Left lung (tissue), 10 donors: Measurements from ENCODE around the gene CDH4. TPM values are rescaled to one million over a fixed set of nuclear protein-coding genes. Genes with fewer than 3 reads are reported as not detected.

Experiments used
- ATAC-seq: fragments of 200-7000 bp; cut with Tn5 transposase; one replicate; pipeline ENCODE4 v1.9.1; 2020; ENCODE audit warnings: moderate library complexity
- DNase-seq, 4 donors: peaks; one replicate each; pipeline ENCODE4 v3.0.0-alpha.2; 2013 to 2020
- H3K27ac ChIP-seq, 2 donors: fragments of 200-600 bp; sonication (generic) in 1 of 2; one replicate each; pipeline versions ENCODE4 v1.5.0 to v1.8.0; 2020 to 2021
- H3K27me3 ChIP-seq, 2 donors: fragments of 200-600 bp; sonication (generic) in 1 of 2; one replicate each; pipeline versions ENCODE4 v1.5.0 to v1.8.0; 2020 to 2021
- H3K36me3 ChIP-seq, 2 donors: fragments of 200-600 bp; sonication (generic) in 1 of 2; one replicate each; pipeline versions ENCODE4 v1.5.0 to v1.8.0; 2020 to 2021
- H3K4me1 ChIP-seq, 2 donors: fragments of 200-600 bp; one replicate each; pipeline ENCODE4 v1.8.0; 2021
- H3K4me3 ChIP-seq, 2 donors: fragments of 200-600 bp; sonication (generic) in 1 of 2; one replicate each; pipeline versions ENCODE4 v1.5.0 to v1.8.0; 2020 to 2021; ENCODE audit warnings: mild to moderate bottlenecking in 1 of 2
- H3K9me3 ChIP-seq, 2 donors: fragments of 200-600 bp; sonication (generic) in 1 of 2; one replicate each; pipeline versions ENCODE4 v1.5.0 to v1.8.0; 2020 to 2021
- intact Hi-C, 2 donors: fragments of 100-400 bp; cut with DNase I; formaldehyde crosslinking; loops; one replicate each; pipeline versions ENCODE4 v1.11.2 to v1.14.2; 2022
- polyA plus RNA-seq, 6 donors: library from polyadenylated mRNA; unstranded; fragments of 120-200 nt; gene quantifications; one replicate each; pipeline ENCODE4 v1.2.1, GENCODE V29; 2013; ENCODE audit not compliant: insufficient read length in 6 of 6
- total RNA-seq, 2 donors: library from RNA; stranded (reverse); fragmentation: NEBNext Ultra II Directional; extraction: Animal tissue kit (Norgen Biotek cat#: 25700); gene quantifications; one replicate each; pipeline ENCODE4 v1.2.1, GENCODE V29; 2021
- TF ChIP-seq, protein P1 (sequence below), 2 donors: fragments of 200-600 bp; sonication (generic) in 1 of 2; IDR thresholded peaks; one replicate each; pipeline versions ENCODE4 v1.5.0 to v1.8.0; 2021; ENCODE audit warnings: antibody characterized with exemption in 2 of 2
- donor health status: DM: no; HTN: yes; CAD: no.
- donor health status: DM: no; HTN: no; CAD: no.

The CDH4 gene
- total and polyA plus RNA-seq, 8 donors = 0.24 to 10.8 (median 5.1) TPM

DNA sequence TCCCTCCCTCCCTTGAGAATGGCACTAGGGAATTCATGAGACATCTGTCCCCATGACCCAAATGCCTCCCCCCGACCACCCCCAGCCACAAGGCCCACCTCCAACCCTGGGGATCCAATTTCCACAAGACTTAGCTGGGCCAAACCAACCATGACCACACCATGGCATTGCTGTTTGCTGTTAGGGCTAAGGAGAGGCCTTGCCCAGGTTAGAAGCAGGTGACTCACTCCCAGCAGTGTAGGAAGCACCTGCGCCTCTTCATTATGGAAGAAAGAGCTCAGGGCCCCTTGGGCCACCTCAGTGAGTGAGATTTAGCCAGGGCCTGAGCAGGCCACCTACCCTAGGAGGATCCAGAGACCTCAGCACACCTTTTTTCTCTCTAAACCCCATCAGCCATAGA is 475.7 kb downstream of the CDH4 start:
- Histone ChIP-seq H3K36me3 (no peaks in the 10 kb centered on the region), H3K27me3 (peaks cover 0 to 39% of the 10 kb centered on the region in 2 donors), H3K27ac (no peak overlapping the region), H3K4me3 (no peak overlapping the region), H3K4me1 (no peaks in the 10 kb centered on the region), H3K9me3 (peaks cover 0 to 4% of the 10 kb centered on the region in 2 donors)
- TF ChIP-seq, protein P1, sequence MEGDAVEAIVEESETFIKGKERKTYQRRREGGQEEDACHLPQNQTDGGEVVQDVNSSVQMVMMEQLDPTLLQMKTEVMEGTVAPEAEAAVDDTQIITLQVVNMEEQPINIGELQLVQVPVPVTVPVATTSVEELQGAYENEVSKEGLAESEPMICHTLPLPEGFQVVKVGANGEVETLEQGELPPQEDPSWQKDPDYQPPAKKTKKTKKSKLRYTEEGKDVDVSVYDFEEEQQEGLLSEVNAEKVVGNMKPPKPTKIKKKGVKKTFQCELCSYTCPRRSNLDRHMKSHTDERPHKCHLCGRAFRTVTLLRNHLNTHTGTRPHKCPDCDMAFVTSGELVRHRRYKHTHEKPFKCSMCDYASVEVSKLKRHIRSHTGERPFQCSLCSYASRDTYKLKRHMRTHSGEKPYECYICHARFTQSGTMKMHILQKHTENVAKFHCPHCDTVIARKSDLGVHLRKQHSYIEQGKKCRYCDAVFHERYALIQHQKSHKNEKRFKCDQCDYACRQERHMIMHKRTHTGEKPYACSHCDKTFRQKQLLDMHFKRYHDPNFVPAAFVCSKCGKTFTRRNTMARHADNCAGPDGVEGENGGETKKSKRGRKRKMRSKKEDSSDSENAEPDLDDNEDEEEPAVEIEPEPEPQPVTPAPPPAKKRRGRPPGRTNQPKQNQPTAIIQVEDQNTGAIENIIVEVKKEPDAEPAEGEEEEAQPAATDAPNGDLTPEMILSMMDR (IDR thresholded peaks at IDR 0.05) = no peak
- ATAC-seq = no peak
- intact Hi-C loops = no loop called here
- DNase-seq = no peak

DNA sequence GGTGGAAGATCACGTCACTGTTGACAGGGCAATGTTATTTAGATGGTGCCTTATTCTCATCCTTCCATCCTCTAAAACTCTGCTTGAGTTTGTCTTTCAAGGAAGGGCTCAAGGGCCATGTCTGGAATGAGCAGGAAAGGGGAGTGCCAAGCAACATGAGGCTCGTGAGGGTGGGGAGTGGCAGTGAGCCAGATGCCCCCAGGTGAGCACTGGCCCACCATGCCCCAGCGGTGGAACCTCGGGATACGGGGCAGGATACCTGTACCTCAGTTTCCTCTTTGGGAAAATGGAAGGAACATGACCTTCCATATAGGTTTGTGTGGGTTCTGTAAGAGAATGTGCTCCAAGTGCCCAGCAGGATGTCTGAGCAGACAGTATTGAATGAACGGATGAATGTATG is 476.3 kb downstream of the CDH4 start:
- no peaks in the 10 kb centered on the region for H3K36me3 ChIP-seq
- H3K4me3 ChIP-seq = no peak overlapping the region
- H3K4me1 ChIP-seq = no peaks in the 10 kb centered on the region
- H3K9me3 ChIP-seq = peaks cover 0 to 4% of the 10 kb centered on the region in 2 donors
- ATAC-seq (no peak), DNase-seq (no peak)
- peaks cover 0 to 45% of the 10 kb centered on the region in 2 donors for H3K27me3 ChIP-seq
- TF ChIP-seq, protein P1 (IDR thresholded peaks at IDR 0.05) = no peak
- intact Hi-C loops = no loop called here
- H3K27ac ChIP-seq = no peak overlapping the region

DNA sequence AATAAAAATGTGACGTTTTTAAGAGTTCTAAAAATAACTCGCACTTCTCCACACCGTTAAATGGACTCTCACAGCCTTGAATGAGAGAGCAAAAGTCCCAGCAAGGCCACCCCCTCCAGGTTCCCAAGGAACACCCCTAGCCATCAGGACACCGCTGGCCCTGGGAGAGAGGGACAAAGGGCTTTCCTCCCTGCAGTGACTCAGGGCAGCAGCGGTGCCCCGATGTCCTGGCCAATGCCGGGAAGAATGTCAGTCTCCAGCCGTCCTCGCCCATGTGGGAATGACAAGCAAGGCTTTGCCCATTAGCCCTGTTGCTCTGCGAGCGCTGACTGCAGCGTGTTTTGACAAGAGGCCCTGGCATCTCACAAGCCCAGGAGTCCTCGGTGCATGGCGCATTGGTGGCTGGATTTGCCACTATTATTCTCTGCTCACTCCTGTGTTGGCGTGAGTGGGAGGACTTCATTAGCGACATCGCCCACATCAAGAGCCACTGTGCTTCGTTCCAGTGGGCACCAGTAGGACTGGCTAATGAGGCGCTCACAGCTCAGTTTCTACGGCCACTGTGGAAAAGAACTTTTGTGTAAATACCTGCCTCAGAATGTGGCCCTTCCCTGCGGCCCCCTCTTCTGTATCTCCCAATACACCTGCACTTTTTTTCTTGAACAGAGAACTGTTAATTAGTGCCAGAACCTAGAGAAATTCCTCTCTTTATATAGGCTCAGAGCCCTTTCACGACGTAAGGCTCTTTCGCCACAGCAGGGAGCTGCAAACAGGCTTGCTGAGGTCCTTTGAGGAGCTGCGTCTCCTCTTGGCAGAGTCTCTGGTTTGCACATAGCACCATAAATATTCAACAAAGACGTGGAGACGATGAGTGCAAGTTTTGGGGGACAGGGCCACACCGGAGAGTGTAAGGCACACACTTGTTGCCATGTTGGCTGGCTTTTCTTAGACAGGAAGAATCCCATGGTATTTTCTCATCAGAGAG is 477.0 kb downstream of the CDH4 start:
- no peak overlapping the region for H3K4me3 ChIP-seq
- H3K36me3 ChIP-seq = no peaks in the 10 kb centered on the region
- TF ChIP-seq, protein P1 (IDR thresholded peaks at IDR 0.05) = no peak
- no peak for DNase-seq
- H3K27me3 ChIP-seq = peaks cover 0 to 50% of the 10 kb centered on the region in 2 donors
- intact Hi-C loops = no loop called here
- H3K27ac ChIP-seq = no peak overlapping the region
- peaks cover 0 to 4% of the 10 kb centered on the region in 2 donors for H3K9me3 ChIP-seq
- no peaks in the 10 kb centered on the region for H3K4me1 ChIP-seq
- no peak for ATAC-seq

DNA sequence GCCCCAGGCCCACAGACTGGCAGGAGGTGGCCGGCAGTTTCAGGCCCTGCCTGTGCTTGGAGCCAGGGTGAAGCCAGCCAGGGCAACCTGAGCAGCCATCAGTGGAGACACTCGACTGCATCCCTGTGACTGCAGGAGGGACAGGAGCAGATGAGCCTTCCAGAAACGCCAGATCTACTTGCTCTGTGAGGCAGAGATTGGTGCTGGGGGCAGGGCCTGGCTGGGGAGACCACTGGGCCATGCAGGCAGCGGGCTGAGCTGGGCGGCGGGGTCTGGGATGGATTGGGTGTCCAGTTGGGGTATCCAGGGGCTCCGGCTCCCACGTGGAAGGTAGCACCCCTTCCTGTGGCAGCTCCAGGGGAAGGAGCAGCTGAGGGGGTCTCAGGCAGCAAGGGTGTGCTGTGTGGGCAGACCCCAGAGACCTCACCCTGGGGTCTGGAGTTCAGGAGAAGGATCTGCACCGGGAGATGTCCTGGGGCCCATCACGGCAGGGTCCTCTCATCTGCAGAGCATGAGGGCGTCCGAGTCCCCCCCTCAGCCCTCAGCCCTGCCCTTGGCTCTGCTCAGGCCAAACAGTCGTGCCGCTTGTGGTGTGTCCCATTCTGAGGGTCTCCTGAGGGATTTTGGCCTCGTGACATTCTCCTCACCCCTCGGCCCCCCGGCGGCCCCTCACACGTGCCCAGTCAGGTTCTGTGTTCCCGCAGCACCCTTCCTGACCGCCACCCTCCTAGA is 478.7 kb downstream of the CDH4 start:
- peaks cover 0 to 4% of the 10 kb centered on the region in 2 donors for H3K9me3 ChIP-seq
- no peak overlapping the region for H3K27ac ChIP-seq
- H3K36me3 ChIP-seq = no peaks in the 10 kb centered on the region
- intact Hi-C loops = no loop called here
- DNase-seq (no peak), ATAC-seq (no peak)
- H3K27me3 ChIP-seq = peaks cover 0 to 55% of the 10 kb centered on the region in 2 donors
- no peaks in the 10 kb centered on the region for H3K4me1 ChIP-seq
- no peak overlapping the region for H3K4me3 ChIP-seq
- TF ChIP-seq, protein P1 (IDR thresholded peaks at IDR 0.05) = no peak
